HK-2 (cell line): ENCODE measurements around the gene MPO.

Experiments used
- DNase-seq: peaks from one replicate; pipeline ENCODE4 v3.0.0-alpha.2; 2018; ENCODE audit not compliant: unreplicated experiment

Gene MPO

GRCh38 chr17:58265902-58266875 is 14.5 kb downstream of the MPO start:
- DNase-seq = no peak

GRCh38 chr17:58265271-58265670 is 15.5 kb downstream of the MPO start:
- no peak for DNase-seq

GRCh38 chr17:58264407-58265103 is 16.2 kb downstream of the MPO start:
- DNase-seq = no peak

GRCh38 chr17:58263773-58264172 is 17.0 kb downstream of the MPO start:
- no peak for DNase-seq

GRCh38 chr17:58262149-58262548 is 18.6 kb downstream of the MPO start:
- DNase-seq = no peak

- no peak for DNase-seq
Observed at GRCh38 chr17:58254803-58255202, 25.9 kb downstream of the MPO start.

- DNase-seq = no peak
Observed at GRCh38 chr17:58253082-58253481, 27.7 kb downstream of the MPO start.

- no peak for DNase-seq
Observed at GRCh38 chr17:58252141-58252540, 28.6 kb downstream of the MPO start.

GRCh38 chr17:58250344-58251011 is 30.3 kb downstream of the MPO start:
- DNase-seq = no peak

- DNase-seq = peak; percentile 74
Observed at GRCh38 chr17:58249270-58250133, 31.2 kb downstream of the MPO start.

- no peak for DNase-seq
Observed at GRCh38 chr17:58248955-58249269, 31.8 kb downstream of the MPO start.

- no peak for DNase-seq
Observed at GRCh38 chr17:58247511-58248363, 33.0 kb downstream of the MPO start.

- no peak for DNase-seq
Observed at GRCh38 chr17:58246781-58247180, 34.0 kb downstream of the MPO start.

GRCh38 chr17:58246104-58246740 is 34.5 kb downstream of the MPO start:
- no peak for DNase-seq

GRCh38 chr17:58245428-58246103 is 35.2 kb downstream of the MPO start:
- DNase-seq = no peak

- no peak for DNase-seq
Observed at GRCh38 chr17:58244963-58245362, 35.8 kb downstream of the MPO start.

GRCh38 chr17:58242171-58242784 is 38.5 kb downstream of the MPO start:
- no peak for DNase-seq

- no peak for DNase-seq
Observed at GRCh38 chr17:58239987-58240386, 40.7 kb downstream of the MPO start.

GRCh38 chr17:58238147-58238634 is 42.5 kb downstream of the MPO start, which contains the start of gene LPO:
TSS of gene LPO (plus strand) at chr17:58238584. CDS start at chr17:58242980, 4,396 bp downstream.
- DNase-seq = no peak
